ENCODE data around the gene SMC4.

DNA sequence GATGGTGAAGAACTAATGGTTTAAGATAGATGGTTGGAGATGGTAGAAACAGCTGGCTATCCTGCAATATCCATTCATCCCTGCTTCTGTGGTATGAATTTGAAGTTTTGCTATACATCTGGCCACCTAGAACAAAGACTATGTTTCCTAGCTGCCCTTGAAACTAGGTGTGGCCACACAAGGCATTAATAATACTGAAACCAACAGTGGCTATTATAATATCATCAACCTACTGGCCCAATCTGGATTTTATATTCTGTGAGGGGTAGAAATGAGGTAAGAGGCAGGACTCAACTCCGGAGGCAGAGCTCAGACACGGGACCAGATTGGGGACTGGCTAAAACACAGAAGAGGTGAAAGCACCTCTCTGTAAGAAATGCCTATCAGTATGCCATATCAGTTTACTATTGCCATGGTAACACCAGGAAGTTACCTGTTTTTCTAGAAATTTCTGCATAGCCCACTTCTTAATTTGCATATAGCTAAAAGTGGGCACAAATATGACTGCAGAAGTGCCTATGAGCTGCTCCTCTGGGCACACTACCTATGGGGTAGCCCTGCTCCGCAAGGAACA, 8.8 kb upstream of the SMC4 start:
- TF ChIP-seq E2F4 (CRISPR knock-in tag; IDR thresholded peaks at IDR 0.05; ENCODE audit: borderline replicate concordance, low read depth) (no peak), CTCF (IDR thresholded peaks at IDR 0.05) (no peak), FOXK1 (CRISPR knock-in tag; IDR thresholded peaks at IDR 0.05) (no peak), NFATC4 (CRISPR knock-in tag; IDR thresholded peaks at IDR 0.05) (no peak), CREM (CRISPR knock-in tag; IDR thresholded peaks at IDR 0.05) (no peak)
- TF ChIP-seq, protein P1, sequence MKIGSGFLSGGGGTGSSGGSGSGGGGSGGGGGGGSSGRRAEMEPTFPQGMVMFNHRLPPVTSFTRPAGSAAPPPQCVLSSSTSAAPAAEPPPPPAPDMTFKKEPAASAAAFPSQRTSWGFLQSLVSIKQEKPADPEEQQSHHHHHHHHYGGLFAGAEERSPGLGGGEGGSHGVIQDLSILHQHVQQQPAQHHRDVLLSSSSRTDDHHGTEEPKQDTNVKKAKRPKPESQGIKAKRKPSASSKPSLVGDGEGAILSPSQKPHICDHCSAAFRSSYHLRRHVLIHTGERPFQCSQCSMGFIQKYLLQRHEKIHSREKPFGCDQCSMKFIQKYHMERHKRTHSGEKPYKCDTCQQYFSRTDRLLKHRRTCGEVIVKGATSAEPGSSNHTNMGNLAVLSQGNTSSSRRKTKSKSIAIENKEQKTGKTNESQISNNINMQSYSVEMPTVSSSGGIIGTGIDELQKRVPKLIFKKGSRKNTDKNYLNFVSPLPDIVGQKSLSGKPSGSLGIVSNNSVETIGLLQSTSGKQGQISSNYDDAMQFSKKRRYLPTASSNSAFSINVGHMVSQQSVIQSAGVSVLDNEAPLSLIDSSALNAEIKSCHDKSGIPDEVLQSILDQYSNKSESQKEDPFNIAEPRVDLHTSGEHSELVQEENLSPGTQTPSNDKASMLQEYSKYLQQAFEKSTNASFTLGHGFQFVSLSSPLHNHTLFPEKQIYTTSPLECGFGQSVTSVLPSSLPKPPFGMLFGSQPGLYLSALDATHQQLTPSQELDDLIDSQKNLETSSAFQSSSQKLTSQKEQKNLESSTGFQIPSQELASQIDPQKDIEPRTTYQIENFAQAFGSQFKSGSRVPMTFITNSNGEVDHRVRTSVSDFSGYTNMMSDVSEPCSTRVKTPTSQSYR (CRISPR knock-in tag; IDR thresholded peaks at IDR 0.05), result no peak
